ENCODE data around the gene CTCF.

The CTCF gene

GRCh38 chr16:67679935-67680897 lies 117.9 kb downstream of the CTCF start:
- intact Hi-C loops (cut with DNase I) = loop anchor here (10.0 kb wide), 1 partner anchor 135 kb away; no protein-coding TSS in a partner anchor
- no peak for DNase-seq

GRCh38 chr16:67683767-67684166 lies 121.4 kb downstream of the CTCF start:
- no peak for DNase-seq
- intact Hi-C loops (cut with DNase I) = no loop called here

GRCh38 chr16:67685388-67686112 lies 123.2 kb downstream of the CTCF start:
- DNase-seq = no peak
- intact Hi-C loops (cut with DNase I) = no loop called here
